GM12878 (cell line): ENCODE measurements around the gene EYS. TPM values are rescaled to one million over a fixed set of nuclear protein-coding genes. Genes with fewer than 3 reads are reported as not detected.

Source experiments
- ATAC-seq: fragments of 200-7000 bp; cut with Tn5 transposase; 3 replicates; pipeline ENCODE4 v1.9.1; 2020; ENCODE audit warnings: mild to moderate bottlenecking, moderate library complexity
- BruUV-seq: library from RNA; stranded (reverse); fragments of 400-500 nt; replicated peaks from 2 replicates; lab custom pipeline; 2021; lab: Mats Ljungman, UMichigan
- CTCF ChIA-PET: fragments of 300-600 bp; sonication (Branson Sonifier 250); formaldehyde crosslinking; extraction: SDS; loops from one replicate; lab custom pipeline; 2021; ENCODE audit warnings: inconsistent platforms; lab: Yijun Ruan, JAX
- POLR2A ChIA-PET: fragments of 350-600 bp; formaldehyde crosslinking; extraction: SDS; loops from one replicate; lab custom pipeline; 2021; ENCODE audit warnings: inconsistent platforms; lab: Charles Lee
- RAD21 ChIA-PET: fragments of 300-600 bp; sonication (Branson Sonifier 250); formaldehyde crosslinking; loops from one replicate; lab custom pipeline; 2023; ENCODE audit warnings: antibody characterized with exemption; ENCODE audit not compliant: unreplicated experiment; lab: Charles Lee
- SMC1A ChIA-PET: fragments of 300-600 bp; sonication (Branson Sonifier 250); formaldehyde crosslinking; loops from one replicate; lab custom pipeline; 2023; ENCODE audit not compliant: unreplicated experiment, uncharacterized antibody; lab: Charles Lee
- DNase-seq: peaks from one replicate; pipeline ENCODE4 v3.0.0-alpha.2; 2011; ENCODE audit warnings: low read depth, low spot score
- FAIRE-seq: peaks from 3 replicates; lab custom pipeline; 2011; peaks lifted over from hg19 to GRCh38; lab: Jason Lieb, UNC
- H2AFZ ChIP-seq: 2 replicates; pipeline ENCODE4 v1.6.0; 2011; ENCODE audit warnings: low read depth, low read length, control low read depth; ENCODE audit not compliant: control insufficient read depth
- H3K27ac ChIP-seq: 2 replicates; pipeline ENCODE4 v1.5.1; 2011; ENCODE audit warnings: control low read depth; ENCODE audit not compliant: control insufficient read depth, insufficient read depth
- H3K27me3 ChIP-seq, 2 experiments: replicated peaks in 1 of 2; 2 replicates each; pipeline versions ENCODE4 v1.6.0 to v1.6.1; 2011; ENCODE audit warnings: low read length in 1 of 2; ENCODE audit not compliant: control insufficient read depth in 2 of 2, insufficient read depth in 2 of 2
- H3K36me3 ChIP-seq, 2 experiments: 2 replicates each; pipeline ENCODE4 v1.5.1; 2011; ENCODE audit warnings: low read length in 1 of 2; ENCODE audit not compliant: control insufficient read depth in 2 of 2, insufficient read depth in 2 of 2
- H3K4me1 ChIP-seq: 2 replicates; pipeline ENCODE4 v1.6.1; 2011; ENCODE audit warnings: mild to moderate bottlenecking, low read length, moderate library complexity, mixed read lengths; ENCODE audit not compliant: control insufficient read depth, insufficient read depth
- H3K4me2 ChIP-seq: 2 replicates; pipeline ENCODE4 v1.6.0; 2011; ENCODE audit warnings: control low read depth; ENCODE audit not compliant: control insufficient read depth, insufficient read depth
- H3K4me3 ChIP-seq: fragments of 200-600 bp; sonication (generic); 2 replicates; pipeline ENCODE4 v1.5.1; 2016
- H3K79me2 ChIP-seq: 2 replicates; pipeline ENCODE4 v1.6.0; 2011; ENCODE audit warnings: low read length; ENCODE audit not compliant: control insufficient read depth, insufficient read depth
- H3K9ac ChIP-seq: 2 replicates; pipeline ENCODE4 v1.8.0; 2011; ENCODE audit warnings: low read length, control low read depth, mixed read lengths; ENCODE audit not compliant: control insufficient read depth, insufficient read depth
- H3K9me3 ChIP-seq: replicated peaks from 3 replicates; pipeline ENCODE4 v1.5.1; 2011; ENCODE audit warnings: mild to moderate bottlenecking, low read length; ENCODE audit not compliant: control insufficient read depth, insufficient read depth
- H4K20me1 ChIP-seq: 2 replicates; pipeline ENCODE4 v1.6.0; 2011; ENCODE audit not compliant: control insufficient read depth, insufficient read depth
- FOXM1 ChIP-seq: IDR thresholded peaks from 2 replicates; pipeline ENCODE4 v1.6.1; 2012; ENCODE audit warnings: low read depth, mild to moderate bottlenecking, inconsistent platforms, low read length, moderate library complexity
- PML ChIP-seq: IDR thresholded peaks from 2 replicates; pipeline ENCODE4 v1.6.1; 2012; ENCODE audit warnings: low read length, inconsistent platforms
- POLR2AphosphoS5 ChIP-seq: IDR thresholded peaks from 2 replicates; pipeline ENCODE4 v1.6.1; 2011; ENCODE audit warnings: mild to moderate bottlenecking, low read length, inconsistent platforms
- SIN3A ChIP-seq: IDR thresholded peaks from 2 replicates; pipeline ENCODE4 v1.6.1; 2012; ENCODE audit warnings: low read depth, low read length, improper control_type of control experiment
- SMC3 ChIP-seq: IDR thresholded peaks from 2 replicates; pipeline ENCODE4 v1.6.1; 2011; ENCODE audit warnings: low read length, improper control_type of control experiment, borderline replicate concordance
- STAT3 ChIP-seq: IDR thresholded peaks from 2 replicates; pipeline ENCODE4 v1.6.1; 2011; ENCODE audit warnings: low read depth, low read length, improper control_type of control experiment
- WGBS: methylation state at CpG from one replicate; pipeline ENCODE4 v1.1.6; 2016; ENCODE audit warnings: low lambda C conversion rate; ENCODE audit not compliant: insufficient replicate concordance, insufficient coverage; ENCODE audit errors: missing lambda C conversion rate; 5-methylcytosine and 5-hydroxymethylcytosine counted together
- in situ Hi-C: fragments of 300-500 bp; cut with MboI; formaldehyde crosslinking; loops from 9 replicates; pipeline ENCODE4 v1.14.3; 2018; ENCODE audit warnings: mixed read lengths
- intact Hi-C: fragments of 100-400 bp; cut with micrococcal nuclease; formaldehyde crosslinking; loops from one replicate; pipeline ENCODE4 v1.14.2; 2022; ENCODE audit not compliant: unreplicated experiment
- polyA plus RNA-seq, 11 experiments: library from polyadenylated mRNA; depleted of rRNA in 4 of 11; unstranded in 6 of 11; stranded (reverse) in 5 of 11; fragments of >200 nt; fragmentation: Nextera tagmentation in 4 of 11; fragmentation: Illumina TruSeq in 1 of 11; extraction: Ambion mirVana in 4 of 11; extraction: Trizol in 1 of 11; gene quantifications; 1 replicate in 1 of 11; 2 replicates in 10 of 11; pipeline versions ENCODE4 v1.2.1 to v1.2.3, GENCODE V29; 2011 to 2016; ENCODE audit warnings: inconsistent platforms in 2 of 11, missing spikeins in 2 of 11, low read depth in 1 of 11
- total RNA-seq, 4 experiments: library from RNA; depleted of rRNA in 3 of 4; stranded (reverse); fragments of >200 nt in 3 of 4; fragmentation: Illumina TruSeq in 1 of 4; extraction: Trizol in 1 of 4; gene quantifications; 2 replicates each; pipeline versions ENCODE4 v1.2.1 to v1.2.3, GENCODE V29; 2013 to 2021
- TF ChIP-seq, protein P1 (sequence below): fragments of 450-650 bp; IDR thresholded peaks from 2 replicates; pipeline ENCODE4 v1.6.1; 2018; ENCODE audit warnings: mild to moderate bottlenecking, low read depth, moderate library complexity; ENCODE audit not compliant: partially characterized antibody

The EYS gene
- total and polyA plus RNA-seq, 10 of the 15 experiments (the other 5 are each of a cell fraction or from before 2014, with no cell fraction given), result under 0.01 to 0.14 (median 0.02) TPM; not detected in 1

DNA sequence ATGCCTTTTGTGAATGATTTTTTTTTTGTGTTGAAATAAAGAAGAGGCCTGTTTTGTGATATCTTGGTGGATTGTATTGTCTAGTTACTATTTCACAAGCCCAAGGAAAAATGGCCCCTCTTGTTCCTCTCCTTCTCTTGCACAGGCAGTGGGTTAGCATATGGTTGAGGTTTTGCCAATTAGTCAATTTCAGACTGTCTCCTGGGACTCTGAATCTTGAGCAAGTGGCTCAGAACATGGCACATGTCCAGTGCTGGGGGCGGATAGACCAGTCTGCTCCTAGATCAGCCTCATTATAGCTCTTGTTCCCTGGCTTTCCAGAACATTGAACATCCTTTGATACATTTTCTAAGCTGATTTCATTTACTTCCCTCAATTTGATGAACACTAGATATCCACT, 1482.2 kb downstream of the EYS start:
- TF ChIP-seq PML (no peak), SIN3A (no peak), STAT3 (no peak), POLR2AphosphoS5 (no peak), SMC3 (no peak), FOXM1 (no peak)
- TF ChIP-seq, protein P1, sequence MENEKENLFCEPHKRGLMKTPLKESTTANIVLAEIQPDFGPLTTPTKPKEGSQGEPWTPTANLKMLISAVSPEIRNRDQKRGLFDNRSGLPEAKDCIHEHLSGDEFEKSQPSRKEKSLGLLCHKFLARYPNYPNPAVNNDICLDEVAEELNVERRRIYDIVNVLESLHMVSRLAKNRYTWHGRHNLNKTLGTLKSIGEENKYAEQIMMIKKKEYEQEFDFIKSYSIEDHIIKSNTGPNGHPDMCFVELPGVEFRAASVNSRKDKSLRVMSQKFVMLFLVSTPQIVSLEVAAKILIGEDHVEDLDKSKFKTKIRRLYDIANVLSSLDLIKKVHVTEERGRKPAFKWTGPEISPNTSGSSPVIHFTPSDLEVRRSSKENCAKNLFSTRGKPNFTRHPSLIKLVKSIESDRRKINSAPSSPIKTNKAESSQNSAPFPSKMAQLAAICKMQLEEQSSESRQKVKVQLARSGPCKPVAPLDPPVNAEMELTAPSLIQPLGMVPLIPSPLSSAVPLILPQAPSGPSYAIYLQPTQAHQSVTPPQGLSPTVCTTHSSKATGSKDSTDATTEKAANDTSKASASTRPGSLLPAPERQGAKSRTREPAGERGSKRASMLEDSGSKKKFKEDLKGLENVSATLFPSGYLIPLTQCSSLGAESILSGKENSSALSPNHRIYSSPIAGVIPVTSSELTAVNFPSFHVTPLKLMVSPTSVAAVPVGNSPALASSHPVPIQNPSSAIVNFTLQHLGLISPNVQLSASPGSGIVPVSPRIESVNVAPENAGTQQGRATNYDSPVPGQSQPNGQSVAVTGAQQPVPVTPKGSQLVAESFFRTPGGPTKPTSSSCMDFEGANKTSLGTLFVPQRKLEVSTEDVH, result no peak
- no peaks in the 10 kb centered on the region for H3K36me3 ChIP-seq
- FAIRE-seq (no peak), ATAC-seq (peak; percentile 47; the same call in 2 of the 3 replicates), DNase-seq (no peak)
- H3K4me2 ChIP-seq, result no peak overlapping the region
- RAD21 ChIA-PET, result no interaction called here
- no peak overlapping the region for H3K4me3 ChIP-seq
- POLR2A ChIA-PET, result no interaction called here
- BruUV-seq, result no TSS peak
- in situ Hi-C loops (no loop called here), intact Hi-C loops (no loop called here)
- H3K9ac ChIP-seq, result no peak overlapping the region
- no peaks in the 10 kb centered on the region for H3K79me2 ChIP-seq
- no peaks in the 10 kb centered on the region for H4K20me1 ChIP-seq
- H2AFZ ChIP-seq, result no peak overlapping the region
- no peak overlapping the region for H3K27ac ChIP-seq
- H3K4me1 ChIP-seq, result no peaks in the 10 kb centered on the region
- no peaks in the 10 kb centered on the region for H3K9me3 ChIP-seq
- CTCF ChIA-PET, result interaction anchor here (1.3 to 1.5 kb wide), 2 partner anchors 23 to 55 kb away, joined by 3 read pairs; no protein-coding TSS in a partner anchor
- SMC1A ChIA-PET, result no interaction called here
- 6% methylated on average over 1 of the region's 1 CpG for WGBS
- no peaks in the 10 kb centered on the region for H3K27me3 ChIP-seq
